SK-N-SH (cell line): ENCODE data around the gene TSHZ3.

Experiments
- CTCF ChIP-seq: fragments of 200-600 bp; sonication (generic); IDR thresholded peaks from 2 replicates; pipeline ENCODE4 v1.6.1; 2017; ENCODE audit warnings: antibody characterized with exemption, mild to moderate bottlenecking, moderate library complexity
- EP300 ChIP-seq, 2 experiments: IDR thresholded peaks; 2 replicates each; pipeline versions ENCODE4 v1.4.0 to v1.6.1; 2012; ENCODE audit warnings: borderline replicate concordance in 1 of 2, low read depth in 1 of 2, low read length in 1 of 2
- EZH2phosphoT487 ChIP-seq: fragments of 200-600 bp; sonication (generic); IDR thresholded peaks from 2 replicates; pipeline ENCODE4 v1.6.1; 2017; ENCODE audit warnings: low read depth, mixed run types, mild to moderate bottlenecking, antibody characterized with exemption, moderate library complexity, borderline replicate concordance
- FOSL2 ChIP-seq: IDR thresholded peaks from 2 replicates; pipeline ENCODE4 v1.4.0; 2012; ENCODE audit warnings: low read depth, mild to moderate bottlenecking, moderate library complexity, borderline replicate concordance
- POLR2AphosphoS5 ChIP-seq: IDR thresholded peaks from 2 replicates; pipeline ENCODE4 v1.6.1; 2012; ENCODE audit warnings: low read depth, low read length
- TCF12 ChIP-seq: IDR thresholded peaks from 2 replicates; pipeline ENCODE4 v1.4.0; 2012
- TF ChIP-seq, protein P1 (sequence below): IDR thresholded peaks from 2 replicates; pipeline ENCODE4 v1.4.0; 2012; ENCODE audit warnings: low read depth

GRCh38 chr19:31314156-31314555 is 35.1 kb downstream of the TSHZ3 start:
- TF ChIP-seq TCF12 (no peak), CTCF (no peak), EZH2phosphoT487 (no peak), POLR2AphosphoS5 (no peak), FOSL2 (no peak), EP300 (IDR thresholded peaks at IDR 0.05; ENCODE audit: borderline replicate concordance in 1 of 2, low read depth in 1 of 2, low read length in 1 of 2) (no peak)
- TF ChIP-seq, protein P1, sequence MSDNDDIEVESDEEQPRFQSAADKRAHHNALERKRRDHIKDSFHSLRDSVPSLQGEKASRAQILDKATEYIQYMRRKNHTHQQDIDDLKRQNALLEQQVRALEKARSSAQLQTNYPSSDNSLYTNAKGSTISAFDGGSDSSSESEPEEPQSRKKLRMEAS = no peak
